Right lobe of liver (tissue), 4 donors: ENCODE data around the gene IGF2BP3.

Source experiments
- POLR2A ChIP-seq: fragments of 450-650 bp; IDR thresholded peaks from one replicate; pipeline ENCODE4 v1.6.1; 2017; ENCODE audit warnings: antibody characterized with exemption, mild to moderate bottlenecking
- TF ChIP-seq, protein P1 (sequence below), 4 donors: fragments of 200-600 bp in 3 of 4; fragments of 450-650 bp in 1 of 4; IDR thresholded peaks; one replicate each; pipeline versions ENCODE4 v1.5.1 to v1.8.0; 2016 to 2022; ENCODE audit warnings: antibody characterized with exemption in 4 of 4, mild to moderate bottlenecking in 2 of 4
- donor health status: DM: no; HTN: no; CAD: no.
- donor health status: DM: no; HTN: no; CAD: no.
- donor health status: DM: no; HTN: yes; CAD: no.

DNA sequence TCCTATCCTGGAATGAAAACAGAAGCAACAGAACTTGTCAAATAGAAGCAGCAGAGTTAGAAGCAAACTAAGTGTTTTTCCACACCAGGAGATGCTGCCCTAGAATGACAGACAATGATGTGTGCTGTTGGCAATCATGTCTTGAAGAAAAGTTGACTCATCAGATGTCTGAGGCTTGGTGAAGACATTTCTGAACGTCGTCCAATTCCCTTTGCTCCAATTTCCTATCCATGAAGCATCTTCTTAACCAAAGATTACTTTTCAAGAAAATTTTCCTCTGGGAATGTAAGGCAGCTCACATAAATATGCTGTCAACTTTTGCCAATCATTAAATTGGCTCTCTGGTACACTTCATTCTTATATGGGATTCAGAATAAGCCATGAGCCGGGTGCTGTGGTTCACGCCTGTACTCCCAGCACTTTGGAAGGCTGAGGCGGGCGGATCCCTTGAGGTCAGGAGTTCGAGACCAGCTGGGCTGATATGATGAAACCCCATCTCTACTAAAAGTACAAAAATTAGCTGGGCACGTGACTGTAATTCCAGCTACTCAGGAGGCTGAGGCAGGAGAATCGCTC lies 136.5 kb downstream of the IGF2BP3 start:
- TF ChIP-seq, protein P1, sequence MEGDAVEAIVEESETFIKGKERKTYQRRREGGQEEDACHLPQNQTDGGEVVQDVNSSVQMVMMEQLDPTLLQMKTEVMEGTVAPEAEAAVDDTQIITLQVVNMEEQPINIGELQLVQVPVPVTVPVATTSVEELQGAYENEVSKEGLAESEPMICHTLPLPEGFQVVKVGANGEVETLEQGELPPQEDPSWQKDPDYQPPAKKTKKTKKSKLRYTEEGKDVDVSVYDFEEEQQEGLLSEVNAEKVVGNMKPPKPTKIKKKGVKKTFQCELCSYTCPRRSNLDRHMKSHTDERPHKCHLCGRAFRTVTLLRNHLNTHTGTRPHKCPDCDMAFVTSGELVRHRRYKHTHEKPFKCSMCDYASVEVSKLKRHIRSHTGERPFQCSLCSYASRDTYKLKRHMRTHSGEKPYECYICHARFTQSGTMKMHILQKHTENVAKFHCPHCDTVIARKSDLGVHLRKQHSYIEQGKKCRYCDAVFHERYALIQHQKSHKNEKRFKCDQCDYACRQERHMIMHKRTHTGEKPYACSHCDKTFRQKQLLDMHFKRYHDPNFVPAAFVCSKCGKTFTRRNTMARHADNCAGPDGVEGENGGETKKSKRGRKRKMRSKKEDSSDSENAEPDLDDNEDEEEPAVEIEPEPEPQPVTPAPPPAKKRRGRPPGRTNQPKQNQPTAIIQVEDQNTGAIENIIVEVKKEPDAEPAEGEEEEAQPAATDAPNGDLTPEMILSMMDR (IDR thresholded peaks at IDR 0.05), result no peak
- no peak for TF ChIP-seq POLR2A
